Vagina (tissue), 2 donors: ENCODE results near the gene TMEM178B. TPM values are rescaled to one million over a fixed set of nuclear protein-coding genes. Genes with fewer than 3 reads are reported as not detected.

Experiments used
- DNase-seq, 2 donors: peaks; one replicate each; pipeline ENCODE4 v3.0.0-alpha.2; 2017; ENCODE audit errors: extremely low spot score in 2 of 2
- H3K27ac ChIP-seq: fragments of 200-600 bp; sonication (generic); one replicate; pipeline ENCODE4 v1.5.1; 2019
- H3K27me3 ChIP-seq: fragments of 200-600 bp; sonication (generic); one replicate; pipeline ENCODE4 v1.5.1; 2019
- H3K36me3 ChIP-seq, 2 donors: fragments of 200-600 bp; sonication (generic); one replicate each; pipeline ENCODE4 v1.5.1; 2017 to 2019
- H3K4me1 ChIP-seq: fragments of 200-600 bp; sonication (generic); one replicate; pipeline ENCODE4 v1.5.1; 2019
- H3K4me3 ChIP-seq, 2 donors: fragments of 200-600 bp; sonication (generic); 1 replicate in 1 of 2; 2 replicates in 1 of 2; pipeline ENCODE4 v1.5.1; 2016 to 2019
- H3K9me3 ChIP-seq: fragments of 200-600 bp; sonication (generic); one replicate; pipeline ENCODE4 v1.5.1; 2019
- POLR2A ChIP-seq, 2 donors: fragments of 450-650 bp; IDR thresholded peaks; one replicate each; pipeline ENCODE4 v1.6.1; 2017; ENCODE audit warnings: antibody characterized with exemption in 2 of 2, mild to moderate bottlenecking in 2 of 2, moderate library complexity in 2 of 2
- POLR2AphosphoS5 ChIP-seq, 2 donors: sonication (generic); formaldehyde crosslinking; IDR thresholded peaks; one replicate each; pipeline ENCODE4 v1.9.0; 2017; ENCODE audit warnings: antibody characterized with exemption in 2 of 2, mild to moderate bottlenecking in 2 of 2, low read depth in 1 of 2; ENCODE audit not compliant: insufficient read depth in 1 of 2
- intact Hi-C: fragments of 100-400 bp; cut with DNase I; formaldehyde crosslinking; loops from one replicate; pipeline ENCODE4 v1.15.1; 2023
- total RNA-seq: library from RNA; depleted of rRNA; stranded (reverse); fragments of >200 nt; gene quantifications from one replicate; pipeline ENCODE4 v1.2.3, GENCODE V29; 2016
- TF ChIP-seq, protein P1 (sequence below), 3 experiments: fragments of 450-650 bp in 2 of 3; fragments of 200-600 bp in 1 of 3; sonication (generic) in 1 of 3; IDR thresholded peaks; one replicate each; pipeline ENCODE4 v1.5.1; 2017 to 2019; ENCODE audit warnings: antibody characterized with exemption in 3 of 3, mild to moderate bottlenecking in 2 of 3, moderate library complexity in 2 of 3

Gene TMEM178B
- total RNA-seq, 1 donor from 2014 or later, result 1.2 TPM

DNA sequence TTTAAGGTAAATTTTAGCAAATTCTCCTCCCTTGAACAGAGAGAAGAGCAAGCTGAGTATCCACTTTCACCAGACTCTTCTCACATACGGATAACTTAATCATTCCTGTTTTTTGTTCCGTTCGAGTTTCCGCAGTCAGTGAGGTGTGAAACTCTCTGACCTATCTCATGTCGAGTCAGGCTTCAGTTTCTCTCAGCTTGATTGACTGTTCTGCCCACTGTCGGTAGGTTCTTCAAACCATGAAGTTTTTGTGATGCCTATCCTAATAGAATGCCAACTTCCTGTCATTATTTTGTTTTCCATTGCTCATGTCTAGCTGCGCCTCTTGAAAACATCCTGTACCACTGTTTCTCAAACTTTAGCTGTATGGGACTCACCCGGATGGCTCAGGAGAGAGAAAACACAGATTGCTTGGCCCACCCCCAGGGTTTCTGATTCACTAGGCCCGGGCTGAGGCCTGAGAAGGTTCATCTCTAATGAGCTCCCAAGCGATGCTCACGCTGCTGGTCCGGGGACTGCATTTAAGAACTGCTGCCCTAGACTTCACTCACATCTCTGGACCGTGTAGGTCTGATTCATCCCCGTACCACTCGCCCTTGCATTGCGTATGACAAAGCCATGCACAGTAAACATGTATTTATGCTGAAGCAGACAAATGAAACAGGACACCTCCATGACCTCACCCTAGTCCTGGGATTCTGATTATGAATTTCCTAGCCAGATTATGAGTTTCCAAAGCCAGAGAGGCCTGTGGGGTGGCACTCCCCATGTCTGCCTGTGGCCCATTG lies 269.0 kb downstream of the TMEM178B start:
- intact Hi-C loops, result no loop called here
- Histone ChIP-seq H3K27ac (no peak overlapping the region), H3K4me1 (no peaks in the 10 kb centered on the region), H3K36me3 (no peaks in the 10 kb centered on the region), H3K4me3 (no peak overlapping the region), H3K27me3 (no peaks in the 10 kb centered on the region), H3K9me3 (no peaks in the 10 kb centered on the region)
- no peak for TF ChIP-seq POLR2AphosphoS5 (IDR thresholded peaks at IDR 0.05; ENCODE audit: insufficient read depth in 1 of 2, low read depth in 1 of 2)
- no peak for DNase-seq

DNA sequence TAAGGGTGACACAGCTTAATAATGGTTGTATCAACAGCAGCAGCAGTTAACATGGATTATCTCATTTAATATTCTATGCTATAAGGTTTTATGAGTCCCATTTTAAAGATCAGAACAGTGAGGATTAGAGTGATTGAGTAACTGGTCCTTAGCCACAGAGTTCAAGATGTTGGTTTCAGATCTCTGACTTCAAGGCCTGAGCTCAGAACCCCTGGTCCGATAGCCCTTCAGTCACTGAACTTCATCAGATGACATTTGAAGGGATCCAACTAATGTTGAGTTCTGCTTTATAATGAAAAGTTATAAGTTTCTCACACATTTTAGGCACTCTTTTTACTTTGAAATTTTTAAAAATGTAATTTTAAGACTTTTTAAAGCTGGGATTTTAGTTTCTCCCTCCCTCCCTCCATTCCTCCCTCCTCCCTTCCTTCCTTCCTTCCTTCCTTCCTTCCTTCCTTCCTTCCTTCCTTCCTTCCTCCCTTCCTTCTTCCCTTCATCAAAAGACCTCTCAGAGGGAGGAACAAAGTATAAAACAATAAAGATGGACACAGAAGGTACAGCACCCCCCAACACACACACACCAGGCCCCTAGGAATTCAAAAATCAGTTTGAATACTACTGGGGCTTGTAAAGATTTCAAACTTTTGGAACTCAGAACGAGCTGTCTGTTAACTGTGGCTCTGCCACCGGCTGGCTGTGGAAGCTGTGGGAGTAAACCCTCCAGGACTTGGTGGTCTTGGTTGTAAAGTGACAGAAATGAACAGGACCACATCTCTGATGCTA lies 270.5 kb downstream of the TMEM178B start:
- Histone ChIP-seq H3K4me1 (no peaks in the 10 kb centered on the region), H3K4me3 (no peak overlapping the region), H3K9me3 (no peaks in the 10 kb centered on the region), H3K36me3 (no peaks in the 10 kb centered on the region), H3K27ac (no peak overlapping the region), H3K27me3 (no peaks in the 10 kb centered on the region)
- TF ChIP-seq POLR2A (IDR thresholded peaks at IDR 0.05) (no peak), POLR2AphosphoS5 (IDR thresholded peaks at IDR 0.05; ENCODE audit: insufficient read depth in 1 of 2, low read depth in 1 of 2) (no peak)
- TF ChIP-seq, protein P1, sequence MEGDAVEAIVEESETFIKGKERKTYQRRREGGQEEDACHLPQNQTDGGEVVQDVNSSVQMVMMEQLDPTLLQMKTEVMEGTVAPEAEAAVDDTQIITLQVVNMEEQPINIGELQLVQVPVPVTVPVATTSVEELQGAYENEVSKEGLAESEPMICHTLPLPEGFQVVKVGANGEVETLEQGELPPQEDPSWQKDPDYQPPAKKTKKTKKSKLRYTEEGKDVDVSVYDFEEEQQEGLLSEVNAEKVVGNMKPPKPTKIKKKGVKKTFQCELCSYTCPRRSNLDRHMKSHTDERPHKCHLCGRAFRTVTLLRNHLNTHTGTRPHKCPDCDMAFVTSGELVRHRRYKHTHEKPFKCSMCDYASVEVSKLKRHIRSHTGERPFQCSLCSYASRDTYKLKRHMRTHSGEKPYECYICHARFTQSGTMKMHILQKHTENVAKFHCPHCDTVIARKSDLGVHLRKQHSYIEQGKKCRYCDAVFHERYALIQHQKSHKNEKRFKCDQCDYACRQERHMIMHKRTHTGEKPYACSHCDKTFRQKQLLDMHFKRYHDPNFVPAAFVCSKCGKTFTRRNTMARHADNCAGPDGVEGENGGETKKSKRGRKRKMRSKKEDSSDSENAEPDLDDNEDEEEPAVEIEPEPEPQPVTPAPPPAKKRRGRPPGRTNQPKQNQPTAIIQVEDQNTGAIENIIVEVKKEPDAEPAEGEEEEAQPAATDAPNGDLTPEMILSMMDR (IDR thresholded peaks at IDR 0.05), result no peak
- intact Hi-C loops, result no loop called here
- DNase-seq, result no peak

DNA sequence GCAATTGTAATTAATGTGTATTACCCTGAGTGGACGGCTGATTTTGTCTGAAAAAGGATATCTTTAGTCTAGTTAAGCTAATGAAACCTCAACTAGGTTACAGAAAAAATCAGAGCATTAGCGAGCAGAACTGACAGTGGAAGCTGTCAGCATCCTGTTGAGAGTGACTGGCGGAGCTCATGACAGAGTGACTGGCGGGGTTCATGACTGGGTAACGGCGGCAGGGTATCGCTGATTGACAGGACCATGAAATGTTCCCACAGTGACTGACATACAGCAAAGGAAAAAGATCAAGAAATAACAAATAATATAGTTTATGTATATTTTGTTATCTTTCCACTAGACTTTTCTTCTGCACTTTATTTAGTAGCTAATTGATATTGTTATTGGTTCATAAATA lies 274.9 kb downstream of the TMEM178B start:
- no peaks in the 10 kb centered on the region for H3K9me3 ChIP-seq
- no peaks in the 10 kb centered on the region for H3K36me3 ChIP-seq
- no peak overlapping the region for H3K27ac ChIP-seq
- no peaks in the 10 kb centered on the region for H3K27me3 ChIP-seq
- no peak overlapping the region for H3K4me3 ChIP-seq
- H3K4me1 ChIP-seq, result no peaks in the 10 kb centered on the region
- no peak for DNase-seq
- TF ChIP-seq POLR2A (IDR thresholded peaks at IDR 0.05) (no peak), POLR2AphosphoS5 (IDR thresholded peaks at IDR 0.05; ENCODE audit: insufficient read depth in 1 of 2, low read depth in 1 of 2) (no peak)
- TF ChIP-seq, protein P1 (IDR thresholded peaks at IDR 0.05), result no peak
- intact Hi-C loops, result no loop called here

DNA sequence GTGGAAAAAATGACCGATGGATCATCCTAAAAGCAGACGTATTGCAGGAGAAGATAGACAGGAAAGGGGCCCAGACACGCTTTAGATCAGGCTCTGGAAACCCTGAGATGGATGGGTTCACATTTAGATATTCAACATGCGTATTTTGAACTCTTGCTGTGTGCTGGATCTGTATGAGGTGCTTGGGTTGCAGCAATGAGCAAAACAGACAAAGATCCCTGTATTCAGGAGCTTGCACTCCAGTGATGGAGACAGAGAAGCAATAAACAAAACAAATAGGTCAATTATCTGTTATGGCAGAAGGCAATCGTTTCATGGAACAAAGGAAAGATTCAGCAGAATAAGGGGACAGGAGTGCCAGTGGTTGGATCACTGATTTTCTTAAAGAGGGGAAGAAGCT lies 275.5 kb downstream of the TMEM178B start:
- TF ChIP-seq, protein P1 (IDR thresholded peaks at IDR 0.05), result no peak
- no peak for TF ChIP-seq POLR2A (IDR thresholded peaks at IDR 0.05)
- TF ChIP-seq POLR2AphosphoS5 (IDR thresholded peaks at IDR 0.05; ENCODE audit: insufficient read depth in 1 of 2, low read depth in 1 of 2), result no peak
- no peaks in the 10 kb centered on the region for H3K36me3 ChIP-seq
- no peak for DNase-seq
- no peaks in the 10 kb centered on the region for H3K27me3 ChIP-seq
- H3K4me1 ChIP-seq, result no peaks in the 10 kb centered on the region
- H3K4me3 ChIP-seq, result no peak overlapping the region
- intact Hi-C loops, result no loop called here
- no peaks in the 10 kb centered on the region for H3K9me3 ChIP-seq
- no peak overlapping the region for H3K27ac ChIP-seq

DNA sequence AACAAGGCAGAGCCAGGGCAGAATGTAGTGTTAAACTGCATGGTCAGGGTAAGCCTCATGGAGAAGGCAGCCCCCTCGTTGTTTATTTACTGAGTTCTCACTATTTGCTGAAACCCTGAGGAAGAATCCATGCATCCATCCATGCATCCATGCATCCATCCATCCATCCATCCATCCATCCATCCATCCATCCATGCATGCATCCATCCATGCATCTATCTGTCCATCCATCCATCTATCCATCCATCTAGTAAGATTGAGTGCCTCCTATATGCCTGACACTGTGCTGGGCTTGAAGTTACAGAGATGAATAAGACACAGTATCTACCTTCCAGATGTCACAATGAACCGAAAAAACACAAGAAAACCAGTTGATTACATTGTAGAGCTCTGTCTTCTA lies 275.9 kb downstream of the TMEM178B start:
- H3K27me3 ChIP-seq, result no peaks in the 10 kb centered on the region

More for the DNA sequence above, 275.9 kb downstream of the TMEM178B start:
- Histone ChIP-seq H3K36me3 (no peaks in the 10 kb centered on the region), H3K4me3 (no peak overlapping the region), H3K27ac (no peak overlapping the region), H3K9me3 (no peaks in the 10 kb centered on the region), H3K4me1 (no peaks in the 10 kb centered on the region)
- no peak for TF ChIP-seq POLR2A (IDR thresholded peaks at IDR 0.05)
- TF ChIP-seq, protein P1 (IDR thresholded peaks at IDR 0.05), result no peak
- TF ChIP-seq POLR2AphosphoS5 (IDR thresholded peaks at IDR 0.05; ENCODE audit: insufficient read depth in 1 of 2, low read depth in 1 of 2), result no peak
- intact Hi-C loops, result loop anchor here (2.0 kb wide), 1 partner anchor 21 kb away; no protein-coding TSS in a partner anchor
- no peak for DNase-seq
